Central memory CD4-positive, alpha-beta T cell (primary cell): ENCODE measurements around the gene SZT2.

ENCODE experiments used
- DNase-seq: peaks from one replicate; pipeline ENCODE4 v3.0.0; 2022

The SZT2 gene

DNA sequence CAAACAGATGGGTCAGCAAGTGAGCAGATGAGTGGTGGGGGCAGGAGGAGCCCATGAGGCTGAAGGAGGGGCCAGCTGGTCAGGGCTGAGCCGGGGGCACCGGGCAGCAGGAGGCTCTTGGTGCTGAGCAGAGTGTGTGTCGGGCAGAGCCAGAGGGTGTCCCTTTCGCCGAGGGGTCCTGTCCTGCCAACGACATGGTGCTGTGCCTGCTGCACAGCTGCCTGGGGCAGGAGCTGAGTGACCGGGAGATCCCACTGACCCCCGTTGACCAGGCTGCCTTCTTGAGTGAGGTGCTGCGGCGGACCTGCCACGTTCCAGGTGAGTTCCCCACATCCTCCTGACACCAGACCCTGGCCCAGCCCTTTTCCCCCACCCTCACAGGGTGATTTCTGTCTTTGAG lies 36.5 kb downstream of the SZT2 start:
- DNase-seq: no peak

DNA sequence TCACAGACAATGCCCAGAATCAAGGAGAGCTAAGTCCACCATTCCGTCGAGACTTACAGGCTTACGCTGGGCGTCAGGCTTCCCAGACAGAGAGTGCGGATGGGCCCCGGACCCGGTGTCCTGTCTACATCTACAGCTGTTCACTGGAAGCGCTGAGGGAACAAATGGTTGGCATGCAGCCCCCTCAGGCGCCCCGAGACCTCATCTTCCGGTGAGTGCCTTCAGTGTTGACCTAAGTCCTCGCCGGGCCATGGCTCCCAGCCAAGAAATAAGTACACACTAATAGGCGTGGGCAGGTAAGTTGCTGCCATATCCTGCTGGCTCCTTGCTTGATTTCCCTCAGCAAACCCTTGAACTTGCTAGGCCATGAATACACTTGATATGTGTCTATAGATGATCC lies 37.8 kb downstream of the SZT2 start:
- DNase-seq: no peak

DNA sequence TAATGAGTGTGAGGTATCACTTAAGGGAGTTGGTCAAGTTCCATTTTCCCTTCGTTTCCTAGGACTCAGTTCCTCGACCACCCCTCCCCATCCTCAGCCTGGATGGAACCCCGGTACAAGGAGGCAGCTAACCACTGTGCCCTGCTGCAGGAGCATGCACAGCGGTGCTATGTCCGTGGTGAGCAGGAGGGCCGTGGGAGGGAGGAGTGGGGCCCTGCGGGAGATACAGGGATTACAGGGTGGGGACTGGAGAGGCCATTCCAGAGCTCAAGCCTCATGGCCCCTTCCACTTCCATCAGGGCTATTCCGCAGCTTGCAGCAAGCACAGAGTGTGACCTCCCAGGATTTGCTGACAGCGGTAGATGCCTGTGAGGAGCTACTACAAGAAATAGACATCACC lies 38.2 kb downstream of the SZT2 start:
- no peak for DNase-seq

DNA sequence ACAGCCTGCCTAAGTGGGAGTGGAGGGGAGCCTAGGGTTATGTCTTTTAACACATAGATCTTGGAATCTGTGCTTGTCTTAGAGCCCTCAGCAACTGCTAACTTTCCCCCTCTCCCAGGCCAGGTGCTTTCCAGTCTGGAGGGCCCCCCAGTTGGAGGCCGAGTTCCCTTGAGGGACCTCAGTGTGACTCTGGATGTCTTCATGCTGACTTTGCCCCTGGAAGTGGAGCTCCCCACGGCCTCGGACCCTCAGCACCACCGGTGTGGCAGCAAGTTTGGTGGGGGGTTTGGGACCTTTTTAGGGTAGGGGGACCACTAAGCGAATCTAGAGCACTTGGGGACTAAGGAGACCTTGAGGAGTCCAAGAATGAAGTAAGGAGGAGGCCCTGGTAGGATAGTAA lies 41.1 kb downstream of the SZT2 start:
- DNase-seq: no peak

DNA sequence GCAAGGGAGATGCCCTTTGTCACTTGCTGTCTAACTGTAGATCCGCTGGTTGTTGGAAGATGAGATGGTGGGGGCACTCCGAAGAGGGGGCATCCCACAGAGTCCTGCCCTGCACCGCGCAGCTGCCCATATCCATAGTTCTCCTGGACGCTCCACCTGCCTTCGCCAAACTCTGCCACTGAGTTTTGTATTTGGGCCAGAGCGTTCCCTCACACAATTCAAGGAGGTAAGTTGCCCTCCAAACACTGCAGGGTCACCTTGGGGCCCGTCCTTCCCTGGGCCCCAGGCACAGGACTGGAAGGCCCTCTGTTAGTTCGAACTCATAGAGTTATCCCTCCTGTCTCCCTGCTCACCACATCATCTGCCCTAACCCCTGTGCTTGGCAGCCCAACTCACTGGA lies 42.0 kb downstream of the SZT2 start:
- DNase-seq: no peak

DNA sequence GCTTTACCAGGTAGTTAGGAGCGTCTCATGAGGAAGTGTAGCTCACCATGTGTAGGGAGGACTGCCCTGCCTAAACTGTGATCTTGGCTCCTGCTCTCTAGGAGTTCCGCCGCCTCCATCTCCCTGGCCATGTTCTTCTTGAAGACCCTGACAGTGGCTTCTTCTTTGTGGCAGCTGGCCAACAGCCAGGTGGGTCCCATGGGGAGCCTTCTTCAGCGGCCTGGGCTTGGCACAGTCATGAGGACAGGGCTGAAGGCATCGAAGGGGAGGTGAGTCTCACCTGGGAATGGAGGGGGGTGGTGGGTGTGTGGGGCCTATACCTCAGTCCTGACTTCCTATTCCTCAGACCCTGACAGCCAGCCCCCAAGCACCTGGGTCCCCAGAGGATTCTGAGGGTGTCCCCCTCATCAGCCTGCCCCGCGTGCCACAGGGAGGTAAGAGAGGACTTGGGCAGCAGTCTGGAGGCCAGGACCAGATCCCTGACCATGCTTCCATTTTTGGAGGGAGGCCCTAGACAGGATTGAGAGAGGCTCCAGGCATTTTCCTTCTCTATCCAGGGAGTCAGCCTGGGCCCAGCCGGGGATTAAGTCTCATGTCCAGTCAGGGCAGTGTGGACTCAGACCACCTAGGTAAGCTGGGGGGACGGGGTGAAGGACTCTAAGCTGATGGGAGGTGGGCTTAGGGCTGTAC lies 42.6 kb downstream of the SZT2 start:
- DNase-seq: no peak

DNA sequence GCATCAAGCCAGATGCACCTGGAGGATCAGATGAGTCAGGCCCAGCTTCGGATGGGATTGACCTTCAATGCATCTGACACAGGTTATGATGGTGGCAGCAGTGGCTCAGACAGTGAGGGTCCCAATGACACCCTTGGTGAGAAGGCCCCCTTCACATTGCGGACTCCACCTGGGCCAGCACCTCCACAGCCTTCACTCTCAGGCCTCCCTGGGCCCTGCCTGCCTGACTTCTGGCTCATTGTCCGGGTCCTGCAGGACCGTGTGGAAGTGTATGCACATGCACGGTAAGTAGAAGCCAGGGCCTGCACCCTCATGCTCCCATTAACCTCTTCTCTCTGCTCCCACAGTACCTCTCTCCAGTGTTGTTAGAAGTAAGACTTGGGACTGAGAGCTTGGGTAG lies 43.2 kb downstream of the SZT2 start:
- no peak for DNase-seq

DNA sequence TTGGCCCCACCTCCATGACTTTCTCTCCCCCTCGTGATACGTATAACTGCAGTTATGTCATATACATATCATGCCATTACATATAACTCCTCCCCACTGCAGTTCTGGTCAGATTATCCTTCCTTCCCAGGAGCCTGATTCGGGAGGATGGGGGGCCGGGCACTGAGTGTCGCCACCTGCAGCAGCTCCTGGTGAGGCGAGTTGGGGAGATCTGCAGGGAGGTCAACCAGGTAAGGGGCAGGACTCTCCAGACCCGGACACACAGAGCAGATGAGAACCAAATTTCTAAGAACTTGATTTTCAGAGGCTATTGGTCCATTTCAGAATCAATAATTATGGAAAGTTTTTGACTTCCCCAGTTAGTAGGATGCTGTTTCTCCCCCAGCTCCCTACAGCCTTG lies 44.6 kb downstream of the SZT2 start:
- DNase-seq: no peak

DNA sequence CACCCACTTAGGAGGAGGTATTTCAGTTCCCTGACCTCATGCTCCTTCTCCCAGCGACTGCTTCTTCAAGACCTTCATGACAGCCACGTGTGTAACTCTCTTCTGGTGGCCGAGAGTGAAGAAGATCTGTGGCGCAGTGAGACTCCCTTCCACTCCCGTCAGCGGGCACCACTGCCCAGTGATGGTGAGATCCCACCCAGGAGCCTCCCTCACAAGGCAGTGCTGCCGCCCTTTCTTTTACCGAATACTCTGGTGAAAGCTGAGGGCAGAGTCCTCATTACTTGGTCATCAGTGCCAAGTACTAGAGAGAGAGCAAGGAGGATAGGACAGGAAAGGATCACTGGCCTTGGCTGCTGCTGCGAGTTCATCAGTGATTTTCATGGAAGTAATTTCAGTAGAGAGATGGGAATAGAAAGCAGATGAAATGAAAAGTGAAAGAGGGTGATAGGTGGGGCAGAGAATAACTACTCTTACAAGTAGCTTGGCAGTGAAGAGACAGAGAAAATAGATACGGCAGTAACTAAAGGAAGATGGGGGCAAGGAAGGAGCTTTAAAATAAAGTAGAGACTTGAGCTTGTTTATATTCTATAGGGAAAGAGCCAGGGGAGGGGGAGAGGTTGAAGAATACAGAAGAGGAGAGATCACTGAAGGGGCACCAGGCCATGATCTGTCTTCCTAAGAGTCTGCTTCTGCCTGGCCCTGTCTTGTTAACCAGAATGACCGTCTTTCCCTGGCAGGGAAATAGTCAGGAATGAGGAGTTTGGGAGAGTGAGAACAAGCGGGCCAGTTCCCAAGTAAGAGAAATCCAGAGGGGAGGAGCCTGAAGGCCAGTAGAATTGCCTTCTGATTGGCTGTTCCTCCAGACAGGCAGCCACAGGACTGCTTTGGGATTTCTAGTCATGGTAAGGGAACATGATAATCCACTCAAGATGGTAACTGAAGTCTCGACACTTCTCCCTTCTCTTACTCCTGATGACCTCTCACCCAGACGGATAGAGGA lies 45.7 kb downstream of the SZT2 start:
- no peak for DNase-seq

DNA sequence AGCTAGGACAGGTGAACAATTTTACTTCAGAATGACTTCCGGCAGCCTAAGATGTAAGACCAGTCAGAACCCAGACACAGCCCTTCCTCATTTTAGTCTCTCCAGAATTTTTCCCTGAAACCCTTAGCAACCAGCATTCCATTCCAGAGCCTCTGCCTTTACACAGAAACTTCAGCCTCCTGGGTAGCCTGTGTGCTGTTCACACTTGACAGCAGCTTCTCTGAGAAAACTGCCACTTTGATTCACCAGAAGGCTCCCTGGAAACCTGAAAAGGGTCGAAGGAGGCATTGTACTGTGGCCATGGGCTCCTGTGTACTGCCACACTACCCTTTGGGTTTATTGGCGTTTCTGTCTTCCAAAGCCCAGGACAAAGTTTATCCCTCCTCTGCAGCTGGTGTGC lies 46.7 kb downstream of the SZT2 start:
- no peak for DNase-seq

DNA sequence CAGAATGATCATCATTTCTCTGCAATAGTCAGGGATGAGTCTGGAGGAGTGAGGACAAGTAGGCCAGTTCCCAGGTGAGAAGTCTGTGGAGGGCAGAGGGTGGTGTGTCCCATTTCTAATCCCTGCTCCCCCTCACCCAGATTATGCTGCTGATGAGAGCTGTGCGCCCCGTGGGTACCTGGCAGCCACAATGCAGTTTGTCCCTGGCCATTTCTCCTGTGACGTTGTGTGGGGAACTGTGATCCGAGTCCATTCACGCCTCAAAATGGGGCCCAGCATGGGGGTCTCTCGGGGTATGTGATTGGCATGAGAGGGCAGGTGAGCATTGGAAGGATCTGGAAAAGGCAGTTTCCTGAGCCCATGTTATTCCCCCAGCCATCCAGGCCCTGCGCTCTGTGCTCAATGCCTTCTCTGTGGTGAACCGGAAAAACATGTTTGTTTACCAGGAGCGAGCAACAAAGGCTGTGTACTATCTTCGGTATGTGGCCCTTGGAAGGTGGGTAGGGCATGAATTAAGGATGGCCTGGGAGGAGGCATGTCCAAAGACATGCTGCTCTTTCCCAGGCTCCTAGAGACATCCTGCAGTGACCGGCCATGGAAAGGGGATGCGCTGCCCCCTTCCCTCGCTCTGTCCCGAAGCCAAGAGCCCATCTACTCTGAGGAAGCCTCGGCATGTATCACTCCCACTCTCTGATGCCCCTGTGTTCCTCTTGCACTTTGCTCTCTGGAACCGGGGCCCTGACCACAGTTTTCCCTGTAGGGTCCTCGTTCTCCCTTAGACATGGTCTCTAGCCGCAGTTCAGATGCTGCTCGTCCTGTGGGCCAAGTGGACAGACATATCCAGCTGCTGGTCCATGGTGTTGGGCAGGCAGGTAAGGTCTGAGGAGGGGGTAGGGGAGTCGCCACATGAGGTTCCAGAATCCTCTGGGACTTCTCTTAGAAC lies 47.6 kb downstream of the SZT2 start:
- DNase-seq: no peak

DNA sequence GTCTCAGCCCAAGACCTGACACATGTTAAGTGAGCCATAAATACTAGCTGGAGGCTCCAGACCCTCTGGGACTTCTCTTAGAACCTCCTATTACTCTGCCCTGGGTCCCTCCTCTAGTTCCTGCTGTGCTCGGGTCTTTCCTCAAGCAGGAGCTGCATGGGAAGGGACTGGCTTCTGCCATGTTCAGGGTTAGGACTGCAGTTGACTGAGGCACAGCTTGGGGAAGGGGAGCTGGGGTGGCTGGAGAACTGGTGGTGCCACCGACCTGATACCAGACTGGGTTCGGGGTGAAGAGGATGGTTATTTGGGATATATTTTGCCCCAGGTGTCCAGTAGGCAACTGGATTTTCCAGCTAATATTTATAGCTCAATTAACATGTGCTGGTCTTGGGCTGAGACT lies 48.3 kb downstream of the SZT2 start:
- no peak for DNase-seq

DNA sequence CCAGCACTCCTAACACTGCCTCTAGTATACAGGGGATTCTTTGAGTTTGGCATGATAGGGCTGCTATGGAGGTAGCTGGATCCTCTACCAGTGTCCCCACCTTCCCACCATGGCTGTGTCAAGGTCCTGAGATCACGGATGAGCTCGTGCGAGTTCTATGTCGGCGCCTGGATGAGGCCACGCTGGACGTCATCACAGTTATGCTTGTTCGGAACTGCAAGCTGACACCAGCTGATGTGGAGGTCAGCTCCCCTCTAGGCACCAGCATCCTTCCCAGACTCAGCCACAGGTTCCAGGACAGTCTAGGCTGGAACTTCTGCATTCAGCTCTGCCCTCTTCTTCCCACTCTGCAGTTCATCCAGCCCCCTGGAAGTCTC lies 48.9 kb downstream of the SZT2 start:
- DNase-seq: no peak

DNA sequence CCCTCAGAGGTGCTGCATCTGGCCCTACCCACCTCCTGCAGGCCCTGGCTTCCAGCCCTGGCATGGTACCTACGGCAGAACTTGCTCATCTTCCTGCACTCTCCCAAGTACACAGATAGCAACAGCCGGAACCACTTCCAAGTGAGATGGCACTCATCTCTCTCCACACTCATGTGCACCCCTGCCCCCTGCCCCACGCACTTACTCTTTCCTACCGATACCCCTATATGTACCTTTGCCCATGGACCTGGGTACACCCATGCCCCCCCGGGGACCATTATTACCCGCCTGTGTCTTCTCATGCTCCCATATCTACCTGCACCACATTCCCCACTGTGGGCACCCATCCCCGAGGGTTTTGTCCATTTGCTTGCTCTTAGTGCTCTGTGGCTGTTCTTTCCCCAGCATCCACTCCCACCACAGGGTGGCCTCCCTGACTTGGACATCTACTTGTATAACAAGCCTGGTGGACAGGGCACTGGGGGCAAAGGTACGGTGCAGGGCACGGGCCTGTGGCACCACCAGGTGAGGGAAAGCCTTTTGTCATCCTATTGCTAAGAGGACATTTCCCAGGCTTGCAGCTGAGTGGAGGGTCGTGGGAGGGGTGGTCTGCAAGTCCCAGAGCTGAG lies 49.4 kb downstream of the SZT2 start:
- no peak for DNase-seq

DNA sequence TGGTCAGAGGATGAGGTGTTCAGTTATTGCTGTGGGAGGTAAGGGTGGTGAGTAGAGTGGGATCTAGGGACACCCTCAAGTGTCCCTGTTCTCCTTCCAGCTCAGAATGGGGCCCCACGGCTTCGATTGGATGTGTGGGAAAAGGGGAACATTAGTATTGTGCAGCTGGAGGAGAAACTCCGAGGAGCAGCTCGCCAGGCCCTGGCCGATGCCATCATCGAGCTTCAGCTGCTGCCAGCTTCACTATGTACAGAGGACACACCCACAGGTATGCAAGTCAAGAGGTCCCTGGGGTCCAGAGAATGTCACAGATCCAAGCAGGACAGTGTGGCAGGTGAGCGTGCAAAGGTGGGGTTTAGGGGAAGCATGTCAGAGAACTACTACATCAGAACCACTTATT lies 50.1 kb downstream of the SZT2 start:
- no peak for DNase-seq

DNA sequence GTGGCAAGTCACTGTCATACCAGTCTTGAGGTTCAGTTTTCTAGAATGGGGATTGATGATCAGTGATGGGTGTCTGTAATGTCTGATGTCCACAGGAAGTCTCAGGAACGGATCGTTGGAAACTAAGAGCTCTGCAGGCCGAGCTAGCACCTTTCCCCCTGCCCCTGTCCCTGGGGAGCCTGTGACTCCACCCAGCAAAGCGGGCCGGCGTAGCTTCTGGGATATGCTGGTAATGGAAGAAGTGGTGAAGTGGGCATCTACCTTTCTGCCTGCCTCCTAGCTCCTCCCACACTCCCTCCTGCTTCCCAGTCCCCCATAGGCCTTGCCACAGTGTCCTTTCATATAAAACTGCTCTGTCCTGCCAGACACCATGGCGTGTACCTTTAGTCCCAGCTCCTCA lies 50.7 kb downstream of the SZT2 start:
- DNase-seq: no peak

DNA sequence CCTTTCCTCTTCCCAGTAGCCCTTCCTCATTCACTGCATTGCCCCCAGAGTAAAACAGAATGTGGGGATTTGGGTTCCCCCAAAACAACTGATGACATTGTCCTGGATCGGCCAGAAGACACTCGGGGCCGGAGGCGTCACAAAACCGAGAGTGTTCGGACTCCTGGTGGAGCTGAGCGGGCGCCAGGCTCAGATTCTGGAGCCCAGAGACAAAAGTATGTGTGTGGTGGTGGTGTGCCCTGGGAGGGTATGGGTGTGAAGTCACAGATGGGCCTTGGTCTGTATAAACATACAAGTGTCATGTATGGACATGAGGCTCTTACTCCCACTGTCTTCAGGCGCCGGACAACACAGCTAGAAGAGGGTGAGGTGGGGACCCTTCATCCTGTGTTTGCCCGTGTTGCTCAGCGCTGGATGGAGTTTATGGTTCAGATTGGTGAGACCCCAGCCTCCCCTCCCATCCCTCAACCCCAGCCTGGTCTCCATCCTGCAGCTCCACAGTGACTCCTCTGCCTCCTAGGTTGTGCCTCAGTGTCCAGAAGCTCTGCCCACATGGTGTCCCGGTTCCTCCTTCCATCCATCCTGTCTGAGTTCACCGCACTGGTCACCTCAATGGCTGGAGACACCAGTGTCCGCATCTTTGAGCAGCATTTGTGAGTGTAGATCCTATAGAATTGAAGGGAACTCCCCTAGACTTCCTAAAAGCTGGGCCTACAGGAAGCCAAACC lies 51.6 kb downstream of the SZT2 start:
- DNase-seq: no peak

DNA sequence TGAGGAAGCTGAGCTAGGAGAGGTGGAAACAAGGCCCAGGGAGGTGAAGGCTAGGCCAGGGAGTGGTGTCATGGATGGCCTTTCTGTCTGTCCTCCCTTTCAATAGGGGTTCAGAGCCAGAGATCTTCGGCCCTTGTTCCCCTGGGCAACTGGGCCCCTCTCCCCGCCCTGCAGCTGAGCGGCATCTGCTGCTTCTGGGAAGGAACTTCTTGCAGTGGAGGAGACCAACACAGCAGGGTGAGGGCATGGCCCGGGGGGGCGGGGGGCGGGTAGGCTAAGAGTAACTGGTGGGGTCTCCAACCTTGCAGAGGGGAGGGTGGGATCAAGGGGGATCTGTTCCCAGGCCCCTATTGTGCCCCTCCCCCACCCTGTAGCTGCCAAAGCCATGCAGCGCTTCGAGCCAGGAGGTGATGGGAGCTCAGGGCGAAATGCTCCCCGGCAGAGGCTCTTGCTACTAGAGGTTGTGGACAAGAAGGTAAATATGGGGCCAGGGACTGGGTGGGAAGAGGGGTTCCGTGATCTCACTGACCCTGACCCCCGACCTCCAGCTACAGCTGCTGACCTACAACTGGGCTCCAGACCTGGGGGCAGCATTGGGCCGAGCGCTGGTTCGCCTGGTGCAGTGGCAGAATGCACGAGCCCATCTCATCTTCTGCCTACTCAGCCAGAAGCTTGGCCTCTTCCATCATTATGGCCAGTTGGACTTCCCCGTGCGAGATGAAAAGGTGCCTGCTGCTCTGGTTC lies 52.4 kb downstream of the SZT2 start:
- DNase-seq: no peak

DNA sequence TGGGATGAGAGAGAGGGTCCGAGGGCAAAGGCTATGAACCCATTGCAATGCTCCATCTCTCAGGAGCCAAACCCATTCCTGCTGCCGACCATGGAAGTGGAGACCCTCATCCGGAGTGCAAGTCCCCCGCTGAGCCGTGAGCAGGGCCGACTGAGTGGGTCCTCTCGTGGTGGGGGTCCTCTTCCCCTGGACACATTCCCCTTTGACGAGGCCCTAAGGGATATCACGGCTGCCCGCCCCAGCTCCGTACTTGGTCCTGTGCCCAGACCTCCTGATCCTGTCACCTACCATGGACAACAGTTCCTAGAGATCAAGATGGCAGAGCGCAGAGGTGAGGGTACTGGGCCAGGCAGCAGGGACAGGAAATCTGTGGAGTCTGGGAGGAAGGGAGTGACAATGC lies 53.1 kb downstream of the SZT2 start:
- no peak for DNase-seq

DNA sequence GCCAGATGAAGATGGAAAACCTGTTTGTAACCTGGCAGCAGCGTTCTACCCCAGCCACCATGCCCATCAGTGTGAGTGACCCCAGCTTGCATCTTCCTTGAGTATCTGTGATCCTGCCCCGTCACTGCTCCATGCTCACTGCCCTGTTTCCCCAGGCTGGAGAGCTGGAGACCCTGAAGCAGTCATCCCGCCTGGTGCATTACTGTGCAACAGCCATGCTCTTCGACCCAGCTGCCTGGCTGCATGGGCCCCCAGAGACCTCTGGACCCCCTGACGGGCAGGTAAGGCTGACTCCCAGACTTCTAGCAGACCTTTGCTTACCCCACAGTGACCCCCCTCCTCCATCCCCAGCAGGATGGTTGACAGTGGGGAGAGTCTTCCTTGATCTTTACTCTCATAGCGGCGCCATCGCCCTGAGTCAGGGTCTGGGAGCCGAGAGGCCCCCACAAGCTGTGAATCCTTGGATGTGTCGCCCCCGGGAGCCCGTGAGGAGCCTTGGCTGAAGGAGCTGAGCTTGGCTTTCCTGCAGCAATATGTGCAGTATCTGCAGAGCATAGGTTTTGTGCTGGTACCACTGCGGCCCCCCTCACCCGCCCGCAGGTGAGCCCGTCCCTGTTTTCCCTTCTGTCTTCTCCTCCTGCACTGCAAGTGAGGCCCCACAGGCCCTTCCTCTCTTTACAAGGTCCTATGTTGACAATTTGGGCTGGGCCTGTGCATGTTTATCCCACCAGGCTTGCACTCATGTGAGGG lies 53.7 kb downstream of the SZT2 start:
- no peak for DNase-seq
